ENCODE data around the gene VSTM2L.

DNA sequence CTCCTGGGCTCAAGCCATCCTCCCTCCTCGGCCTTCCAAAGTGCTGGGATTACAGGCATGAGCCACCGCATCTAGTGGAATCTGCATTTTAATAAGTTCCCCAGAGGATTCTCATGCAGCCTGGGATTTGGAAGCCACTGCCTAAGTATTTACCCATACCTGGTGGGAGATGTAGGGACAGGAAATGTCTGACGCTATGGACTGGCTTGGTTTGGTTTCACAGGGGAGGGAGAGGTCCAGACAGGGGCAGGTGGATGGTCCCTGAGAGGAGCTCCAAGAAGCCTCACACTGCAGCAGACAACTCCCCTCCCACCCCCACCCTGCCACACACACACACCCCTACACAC is 4.4 kb downstream of the VSTM2L start:
- TF ChIP-seq, protein P1, sequence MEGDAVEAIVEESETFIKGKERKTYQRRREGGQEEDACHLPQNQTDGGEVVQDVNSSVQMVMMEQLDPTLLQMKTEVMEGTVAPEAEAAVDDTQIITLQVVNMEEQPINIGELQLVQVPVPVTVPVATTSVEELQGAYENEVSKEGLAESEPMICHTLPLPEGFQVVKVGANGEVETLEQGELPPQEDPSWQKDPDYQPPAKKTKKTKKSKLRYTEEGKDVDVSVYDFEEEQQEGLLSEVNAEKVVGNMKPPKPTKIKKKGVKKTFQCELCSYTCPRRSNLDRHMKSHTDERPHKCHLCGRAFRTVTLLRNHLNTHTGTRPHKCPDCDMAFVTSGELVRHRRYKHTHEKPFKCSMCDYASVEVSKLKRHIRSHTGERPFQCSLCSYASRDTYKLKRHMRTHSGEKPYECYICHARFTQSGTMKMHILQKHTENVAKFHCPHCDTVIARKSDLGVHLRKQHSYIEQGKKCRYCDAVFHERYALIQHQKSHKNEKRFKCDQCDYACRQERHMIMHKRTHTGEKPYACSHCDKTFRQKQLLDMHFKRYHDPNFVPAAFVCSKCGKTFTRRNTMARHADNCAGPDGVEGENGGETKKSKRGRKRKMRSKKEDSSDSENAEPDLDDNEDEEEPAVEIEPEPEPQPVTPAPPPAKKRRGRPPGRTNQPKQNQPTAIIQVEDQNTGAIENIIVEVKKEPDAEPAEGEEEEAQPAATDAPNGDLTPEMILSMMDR (IDR thresholded peaks at IDR 0.05): no peak
- no peak for TF ChIP-seq ZFX (IDR thresholded peaks at IDR 0.05; ENCODE audit: borderline replicate concordance)

All from 22Rv1 (cell line).